AG09309 (cell line): ENCODE data around the gene NPPB.

Experiments
- DNase-seq: peaks from one replicate; pipeline ENCODE4 v3.0.0-alpha.2; 2010; ENCODE audit warnings: low read depth
- H3K4me3 ChIP-seq: 2 replicates; pipeline ENCODE4 v1.5.1; 2011; ENCODE audit warnings: mild to moderate bottlenecking, low read depth, low read length, moderate library complexity; ENCODE audit not compliant: control insufficient read depth
- CTCF ChIP-seq: IDR thresholded peaks from 2 replicates; pipeline ENCODE4 v1.5.1; 2011; ENCODE audit warnings: mild to moderate bottlenecking, low read depth, low read length, inconsistent platforms; ENCODE audit not compliant: insufficient read depth, control insufficient read depth; ENCODE audit errors: missing control alignments

NPPB gene

DNA sequence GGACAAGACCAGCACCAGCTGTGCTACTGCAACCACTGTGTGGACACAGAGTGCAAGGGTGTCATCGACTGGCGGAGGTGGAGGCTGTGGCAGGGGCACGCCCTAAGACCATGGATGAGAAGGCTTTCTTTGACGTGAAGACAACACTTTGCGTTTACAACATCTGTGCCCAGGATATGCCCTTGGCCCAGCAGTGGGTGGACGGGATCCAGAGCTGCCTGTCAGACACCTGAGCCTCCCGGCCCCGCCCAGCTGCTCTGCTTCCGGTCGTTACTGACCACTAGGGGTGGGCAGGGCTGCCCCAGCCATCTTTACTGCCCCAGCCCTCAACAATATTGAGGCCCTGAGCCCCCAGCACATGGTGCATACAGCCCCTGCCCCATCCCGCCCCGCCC, 21.4 kb upstream of the NPPB start:
- DNase-seq = no peak
- no peak for TF ChIP-seq CTCF
- no peak overlapping the region for H3K4me3 ChIP-seq

DNA sequence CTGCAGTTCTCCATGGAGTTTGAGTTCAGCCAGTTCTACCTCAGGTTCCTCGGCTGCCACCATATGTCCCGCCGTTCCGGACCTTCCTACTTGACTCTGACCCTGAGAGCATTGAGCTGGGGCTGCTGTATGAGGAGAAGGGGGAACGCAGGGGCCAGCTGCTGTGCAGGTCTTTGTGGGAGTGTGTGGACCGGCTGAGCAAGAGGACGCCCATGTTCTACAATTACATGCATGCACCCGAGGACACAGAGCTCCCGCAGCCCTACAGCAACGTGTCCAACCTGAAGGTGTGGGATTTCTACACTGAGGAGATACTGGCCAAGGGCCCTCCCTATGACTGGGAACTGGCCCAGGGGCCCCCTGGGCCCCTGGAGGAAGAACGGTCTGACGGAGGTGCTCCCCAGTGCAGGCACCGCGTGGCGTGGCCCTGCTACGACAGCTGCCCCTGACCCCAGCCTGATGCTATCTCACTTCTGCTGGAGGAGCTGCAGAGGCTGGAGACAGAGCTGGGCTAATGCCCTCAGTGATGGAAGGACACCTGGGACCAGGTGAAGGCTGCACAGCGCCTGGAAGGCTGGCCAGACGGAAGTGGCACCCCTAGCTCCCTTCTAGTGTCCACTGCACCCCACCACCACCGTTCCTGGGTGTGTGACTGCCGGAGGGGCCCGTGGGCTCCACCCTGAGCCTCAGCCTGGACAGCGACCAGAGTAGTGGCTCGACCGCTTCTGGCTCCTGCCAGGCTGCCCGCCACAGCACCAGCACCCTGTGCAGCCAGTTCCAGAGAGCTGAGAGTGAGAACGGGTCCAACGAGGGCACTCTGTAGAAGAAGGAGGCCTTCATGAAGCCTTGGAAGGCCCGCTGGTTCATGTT, 20.8 kb upstream of the NPPB start:
- no peak for DNase-seq
- TF ChIP-seq CTCF = no peak
- H3K4me3 ChIP-seq = no peak overlapping the region

DNA sequence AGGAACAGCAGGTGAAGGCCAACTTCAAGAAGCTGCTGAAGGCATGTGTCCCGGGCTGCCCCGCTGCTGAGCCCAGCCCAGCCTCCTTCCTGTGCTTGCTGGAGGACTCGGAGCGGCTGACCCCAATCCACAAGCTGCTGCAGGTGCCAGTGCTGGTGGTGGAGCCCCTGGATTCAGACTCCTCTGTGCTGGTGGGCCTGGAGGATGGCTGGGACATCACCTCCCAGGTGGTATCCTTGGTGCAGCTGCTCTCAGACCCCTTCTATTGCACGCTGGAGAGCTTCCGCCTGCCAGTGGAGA, 20.1 kb upstream of the NPPB start:
- no peak for DNase-seq
- no peak for TF ChIP-seq CTCF
- no peak overlapping the region for H3K4me3 ChIP-seq

GRCh38 chr1:11878081-11878890, 19.5 kb upstream of the NPPB start:
- H3K4me3 ChIP-seq = no peak overlapping the region
- DNase-seq = no peak
- TF ChIP-seq CTCF = no peak

- DNase-seq = no peak
- H3K4me3 ChIP-seq = no peak overlapping the region
- TF ChIP-seq CTCF = no peak
These were observed 18.3 kb upstream of the NPPB start for GRCh38 chr1:11877074-11877473.

GRCh38 chr1:11875094-11875493, 16.3 kb upstream of the NPPB start:
- no peak for DNase-seq

More at GRCh38 chr1:11875094-11875493, 16.3 kb upstream of the NPPB start:
- TF ChIP-seq CTCF = no peak
- no peak overlapping the region for H3K4me3 ChIP-seq
